ENCODE results near the gene IMP3. TPM values are rescaled to one million over a fixed set of nuclear protein-coding genes. Genes with fewer than 3 reads are reported as not detected.

Gene IMP3
- total RNA-seq, 1 experiment from 2014 or later = 79.9 TPM

- Histone ChIP-seq H3K9me3 (ENCODE audit: control insufficient read depth in 1 of 2, insufficient read depth in 1 of 2, low read depth in 1 of 2, low read length in 2 of 2) (no peaks in the 10 kb centered on the region), H3K79me2 (ENCODE audit: insufficient read depth, low read length) (no peaks in the 10 kb centered on the region; the same call in 1 of the 2 replicates), H3K4me1 (ENCODE audit: control insufficient read depth in 1 of 2, insufficient read depth in 2 of 2, low read length in 2 of 2) (peaks cover 0 to 20% of the 10 kb centered on the region in 2 experiments; a peak in 3 of 4 replicates), H3K4me2 (ENCODE audit: low read length) (no peak overlapping the region), H3K9me2 (ENCODE audit: insufficient read depth) (no peaks in the 10 kb centered on the region), H2AFZ (ENCODE audit: low read depth, low read length, poor library complexity, severe bottlenecking) (no peak overlapping the region), H3K36me3 (ENCODE audit: control insufficient read depth in 1 of 2, insufficient read depth in 2 of 2, low read length in 2 of 2) (peaks cover 13 to 24% of the 10 kb centered on the region in 2 experiments; a peak in 3 of 4 replicates), H4K20me1 (ENCODE audit: insufficient read depth) (no peaks in the 10 kb centered on the region), H3K4me3 (replicated peaks in 1 of 2; ENCODE audit: low read depth in 1 of 2, low read length in 2 of 2) (no peak overlapping the region), H3K9ac (ENCODE audit: low read length) (no peak overlapping the region), H3K27me3 (ENCODE audit: insufficient read depth, low read length) (no peaks in the 10 kb centered on the region), H3K27ac (ENCODE audit: low read depth, low read length) (no peak overlapping the region)
- ChIA-PET RAD21 (ENCODE audit: low non-redundant PET in 1 of 2, low total read pairs in 2 of 2, uncharacterized antibody in 2 of 2, unreplicated experiment in 2 of 2) (no interaction called here), CTCF (no interaction called here), POLR2A (no interaction called here)
- BruUV-seq (replicated peaks) = no TSS peak
- TF ChIP-seq ZFX (IDR thresholded peaks at IDR 0.05) (no peak), REST (IDR thresholded peaks at IDR 0.05; ENCODE audit: low read depth) (no peak), SP1 (IDR thresholded peaks at IDR 0.05; ENCODE audit: low read depth) (no peak), ZNF274 (IDR thresholded peaks at IDR 0.05; ENCODE audit: low read depth, low read length) (no peak), ZBTB33 (IDR thresholded peaks at IDR 0.05; ENCODE audit: extremely low read depth, insufficient replicate concordance, low read length) (no peak)
- intact Hi-C loops (cut with micrococcal nuclease) = no loop called here
- ATAC-seq (no peak), DNase-seq (ENCODE audit: low read depth, low spot score) (no peak)
These were observed 19.8 kb downstream of the IMP3 start for GRCh38 chr15:75620058-75620820.

Measured in HCT116 (cell line).